GM10248 (cell line): ENCODE measurements around the gene AIDA.

Source experiments
- CTCF ChIA-PET: fragments of 300-600 bp; sonication (Branson Sonifier 250); formaldehyde crosslinking; extraction: SDS; loops from one replicate; lab custom pipeline; 2021; ENCODE audit warnings: antibody characterized with exemption; lab: Yijun Ruan, JAX
- POLR2A ChIA-PET: fragments of 350-650 bp; sonication (Branson Sonifier 250); formaldehyde crosslinking; extraction: SDS; loops from one replicate; lab custom pipeline; 2020; ENCODE audit warnings: antibody characterized with exemption; lab: Yijun Ruan, JAX
- DNase-seq: peaks from one replicate; pipeline ENCODE4 v3.0.0; 2012; ENCODE audit errors: extremely low spot score
- TF ChIP-seq, protein P1 (sequence below): IDR thresholded peaks from 2 replicates; pipeline ENCODE4 v1.5.1; 2012; ENCODE audit warnings: mild to moderate bottlenecking, low read depth; ENCODE audit errors: extremely low read depth, missing control alignments, control extremely low read depth

AIDA gene

DNA sequence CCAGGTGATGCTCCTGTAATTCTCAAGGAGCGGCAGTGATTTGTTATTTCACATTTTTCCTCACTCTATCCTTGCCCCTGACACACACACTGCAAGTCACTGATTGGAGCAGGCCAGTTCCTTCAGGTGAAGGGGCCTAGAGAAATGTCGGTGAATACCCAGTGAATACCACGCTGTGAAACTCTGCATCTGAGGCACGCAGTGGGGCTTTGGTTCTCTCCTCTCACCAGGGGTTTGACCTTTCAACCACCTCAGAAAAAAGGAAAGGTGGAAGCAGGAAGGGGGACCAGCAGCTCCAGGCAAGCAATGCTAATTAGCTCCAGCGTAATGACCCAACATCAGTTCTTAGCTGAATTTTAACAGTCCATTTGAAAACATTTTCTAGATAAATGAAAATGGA lies 24.2 kb upstream of the AIDA start:
- no peak for DNase-seq
- ChIA-PET CTCF (interaction anchor here (0.7 to 1.8 kb wide), 11 partner anchors 8 to 387 kb away, joined by 3 to 6 read pairs (median 4); no protein-coding TSS in a partner anchor), POLR2A (interaction anchor here (0.5 kb wide), 1 partner anchor 1036 kb away, joined by 3 read pairs; no protein-coding TSS in a partner anchor)
- TF ChIP-seq, protein P1, sequence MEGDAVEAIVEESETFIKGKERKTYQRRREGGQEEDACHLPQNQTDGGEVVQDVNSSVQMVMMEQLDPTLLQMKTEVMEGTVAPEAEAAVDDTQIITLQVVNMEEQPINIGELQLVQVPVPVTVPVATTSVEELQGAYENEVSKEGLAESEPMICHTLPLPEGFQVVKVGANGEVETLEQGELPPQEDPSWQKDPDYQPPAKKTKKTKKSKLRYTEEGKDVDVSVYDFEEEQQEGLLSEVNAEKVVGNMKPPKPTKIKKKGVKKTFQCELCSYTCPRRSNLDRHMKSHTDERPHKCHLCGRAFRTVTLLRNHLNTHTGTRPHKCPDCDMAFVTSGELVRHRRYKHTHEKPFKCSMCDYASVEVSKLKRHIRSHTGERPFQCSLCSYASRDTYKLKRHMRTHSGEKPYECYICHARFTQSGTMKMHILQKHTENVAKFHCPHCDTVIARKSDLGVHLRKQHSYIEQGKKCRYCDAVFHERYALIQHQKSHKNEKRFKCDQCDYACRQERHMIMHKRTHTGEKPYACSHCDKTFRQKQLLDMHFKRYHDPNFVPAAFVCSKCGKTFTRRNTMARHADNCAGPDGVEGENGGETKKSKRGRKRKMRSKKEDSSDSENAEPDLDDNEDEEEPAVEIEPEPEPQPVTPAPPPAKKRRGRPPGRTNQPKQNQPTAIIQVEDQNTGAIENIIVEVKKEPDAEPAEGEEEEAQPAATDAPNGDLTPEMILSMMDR: no peak

- POLR2A ChIA-PET: no interaction called here
- CTCF ChIA-PET: no interaction called here
- DNase-seq: no peak
- TF ChIP-seq, protein P1: no peak
Measured at GRCh38 chr1:222734740-222735139, 22.4 kb upstream of the AIDA start.

- ChIA-PET POLR2A (no interaction called here), CTCF (interaction anchor here (0.6 to 1.3 kb wide), 5 partner anchors 12 to 391 kb away, joined by 3 to 4 read pairs (median 3); no protein-coding TSS in a partner anchor)
- TF ChIP-seq, protein P1: no peak
- DNase-seq: peak; percentile 64
Measured at GRCh38 chr1:222732216-222733159, 20.2 kb upstream of the AIDA start.

- no peak for DNase-seq
- CTCF ChIA-PET: no interaction called here
- POLR2A ChIA-PET: interaction anchor here (0.6 kb wide), 1 partner anchor 17 kb away, joined by 4 read pairs; no protein-coding TSS in a partner anchor
- TF ChIP-seq, protein P1: no peak
Measured at GRCh38 chr1:222730866-222731265, 18.6 kb upstream of the AIDA start.

GRCh38 chr1:222728746-222729145 lies 16.5 kb upstream of the AIDA start:
- no peak for DNase-seq
- TF ChIP-seq, protein P1: no peak
- ChIA-PET POLR2A (no interaction called here), CTCF (interaction anchor here (0.8 to 1.5 kb wide), 5 partner anchors 8 to 362 kb away, joined by 3 to 8 read pairs (median 3); no protein-coding TSS in a partner anchor)

DNA sequence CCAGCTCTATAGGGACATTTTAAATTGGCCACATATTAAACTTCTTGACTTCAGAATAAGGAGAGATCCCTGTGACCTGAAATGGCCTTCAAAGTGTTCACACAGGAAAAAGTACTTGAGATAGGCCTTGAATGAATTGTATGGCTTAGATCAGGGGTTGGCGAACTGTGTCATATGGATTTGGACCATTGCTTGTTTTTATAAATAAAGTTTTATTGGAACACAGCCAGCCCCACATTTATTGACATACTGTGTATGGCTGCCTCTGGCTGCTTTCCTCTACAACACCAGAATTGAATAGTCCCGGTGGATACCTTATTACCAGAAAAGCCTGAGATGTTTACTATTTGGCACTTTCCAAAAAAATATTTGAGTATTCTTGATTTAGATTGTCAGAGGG lies 4.1 kb upstream of the AIDA start:
- DNase-seq: no peak
- TF ChIP-seq, protein P1: no peak
- ChIA-PET CTCF (interaction anchor here (1.2 to 1.8 kb wide), 2 partner anchors 9 to 12 kb away, joined by 3 to 8 read pairs; no protein-coding TSS in a partner anchor), POLR2A (no interaction called here)
